ENCODE data around the gene WNT11.

The WNT11 gene

GRCh38 chr11:76206327-76207081, at the start of gene WNT11:
Gene WNT11 (minus strand): TSS chr11:76206502. CDS start chr11:76206407, 95 bp downstream.
- Mint-ChIP-seq H3K4me1 (peaks cover 12% of the 10 kb centered on the region), H3K27me3 (peaks cover 18% of the 10 kb centered on the region), H3K27ac (no peak within 1 kb of the TSS), H3K36me3 (no peaks in the 10 kb centered on the region), H3K9me3 (no peaks in the 10 kb centered on the region), H3K4me3 (peak within 1 kb of the TSS; percentile 86)
- peak; percentile 18 for ATAC-seq (ENCODE audit: low read depth)
- DNase-seq (ENCODE audit: low spot score in 2 of 2): peak; percentile 11 to 45

GRCh38 chr11:76253416-76253815, 47.1 kb upstream of the WNT11 start:
- DNase-seq (ENCODE audit: low spot score in 2 of 2) (no peak), ATAC-seq (ENCODE audit: low read depth) (no peak)
- no peaks in the 10 kb centered on the region for H3K4me1 Mint-ChIP-seq
- peaks cover 5% of the 10 kb centered on the region for H3K36me3 Mint-ChIP-seq
- no peak overlapping the region for H3K27ac Mint-ChIP-seq
- H3K9me3 Mint-ChIP-seq: peaks cover 2% of the 10 kb centered on the region
- H3K4me3 Mint-ChIP-seq: no peak overlapping the region
- H3K27me3 Mint-ChIP-seq: peaks cover 16% of the 10 kb centered on the region

- Mint-ChIP-seq H3K36me3 (peaks cover 5% of the 10 kb centered on the region), H3K4me3 (no peak overlapping the region), H3K9me3 (peaks cover 2% of the 10 kb centered on the region), H3K4me1 (peaks cover 2% of the 10 kb centered on the region), H3K27ac (no peak overlapping the region), H3K27me3 (peaks cover 16% of the 10 kb centered on the region)
- ATAC-seq (ENCODE audit: low read depth) (no peak), DNase-seq (ENCODE audit: low spot score in 2 of 2) (no peak)
Measured at GRCh38 chr11:76252631-76253070, 46.3 kb upstream of the WNT11 start.

GRCh38 chr11:76251576-76251975, 45.3 kb upstream of the WNT11 start:
- Mint-ChIP-seq H3K4me1 (peaks cover 2% of the 10 kb centered on the region), H3K4me3 (no peak overlapping the region), H3K27ac (no peak overlapping the region), H3K36me3 (peaks cover 5% of the 10 kb centered on the region), H3K27me3 (peaks cover 16% of the 10 kb centered on the region), H3K9me3 (peaks cover 2% of the 10 kb centered on the region)
- ATAC-seq (ENCODE audit: low read depth): no peak
- no peak for DNase-seq (ENCODE audit: low spot score in 2 of 2)

GRCh38 chr11:76251226-76251575, 44.9 kb upstream of the WNT11 start:
- Mint-ChIP-seq H3K4me3 (no peak overlapping the region), H3K4me1 (peaks cover 2% of the 10 kb centered on the region), H3K9me3 (peaks cover 2% of the 10 kb centered on the region), H3K36me3 (peaks cover 5% of the 10 kb centered on the region), H3K27me3 (peaks cover 16% of the 10 kb centered on the region), H3K27ac (no peak overlapping the region)
- ATAC-seq (ENCODE audit: low read depth): no peak
- DNase-seq (ENCODE audit: low spot score in 2 of 2): no peak

GRCh38 chr11:76250520-76251225, 44.4 kb upstream of the WNT11 start:
- no peak for ATAC-seq (ENCODE audit: low read depth)
- no peak overlapping the region for H3K4me3 Mint-ChIP-seq
- H3K4me1 Mint-ChIP-seq: peaks cover 2% of the 10 kb centered on the region
- DNase-seq (ENCODE audit: low spot score in 2 of 2): no peak
- peaks cover 16% of the 10 kb centered on the region for H3K27me3 Mint-ChIP-seq
- H3K9me3 Mint-ChIP-seq: peaks cover 2% of the 10 kb centered on the region
- no peak overlapping the region for H3K27ac Mint-ChIP-seq
- H3K36me3 Mint-ChIP-seq: peaks cover 5% of the 10 kb centered on the region

DNA sequence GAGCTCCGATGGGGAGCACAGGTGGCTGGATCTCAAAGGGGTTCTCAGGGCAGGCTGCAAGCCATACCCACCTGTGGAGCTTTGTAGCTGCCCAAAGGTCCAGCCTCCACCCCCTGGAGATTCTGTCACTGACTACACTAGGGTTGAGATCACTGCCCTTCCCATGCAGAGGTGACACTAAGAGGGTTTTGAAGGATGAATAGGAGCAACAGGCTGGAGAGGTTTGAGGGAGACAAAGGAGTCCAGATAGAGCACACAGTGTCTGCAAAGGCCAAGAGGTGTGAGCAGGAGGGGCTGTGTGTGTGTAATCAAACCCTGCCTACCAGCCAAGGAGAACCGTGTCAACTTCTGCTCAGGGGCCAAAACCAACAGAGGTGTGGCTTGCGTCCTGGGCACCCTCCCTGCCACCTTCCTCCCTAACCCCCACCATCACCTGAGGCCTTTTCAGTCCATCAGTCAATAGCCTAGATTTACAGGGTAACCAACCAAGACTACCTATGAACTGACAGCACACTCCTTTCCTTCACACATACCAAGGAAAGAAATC, 43.0 kb upstream of the WNT11 start:
- ATAC-seq (ENCODE audit: low read depth) (no peak), DNase-seq (ENCODE audit: low spot score in 2 of 2) (no peak)

DNA sequence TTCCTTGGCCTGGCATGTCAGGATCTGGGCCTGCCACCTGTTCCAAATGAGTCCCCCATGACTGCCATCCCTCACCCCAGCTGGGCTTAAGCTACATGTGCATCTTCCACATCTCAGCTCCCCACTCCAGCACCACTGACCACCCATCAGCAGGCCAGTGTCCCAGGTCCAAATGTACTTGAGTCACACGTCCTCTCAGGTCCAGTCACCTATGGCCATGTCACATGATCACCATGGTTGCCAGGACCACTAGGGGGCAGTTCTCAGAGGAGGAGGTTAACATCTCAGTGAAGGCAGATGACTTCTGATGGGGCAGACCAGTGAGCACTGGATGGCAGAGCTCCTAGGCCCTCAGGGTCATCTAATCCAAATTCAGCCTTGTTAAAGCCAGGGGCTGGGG, 41.9 kb upstream of the WNT11 start:
- H3K27me3 Mint-ChIP-seq: peaks cover 6% of the 10 kb centered on the region
- H3K4me3 Mint-ChIP-seq: no peak overlapping the region
- peaks cover 2% of the 10 kb centered on the region for H3K9me3 Mint-ChIP-seq
- no peak for ATAC-seq (ENCODE audit: low read depth)
- no peak overlapping the region for H3K27ac Mint-ChIP-seq
- DNase-seq (ENCODE audit: low spot score in 2 of 2): no peak
- H3K4me1 Mint-ChIP-seq: peaks cover 2% of the 10 kb centered on the region
- H3K36me3 Mint-ChIP-seq: peaks cover 5% of the 10 kb centered on the region

More for the DNA sequence above, 43.0 kb upstream of the WNT11 start:
- peaks cover 2% of the 10 kb centered on the region for H3K9me3 Mint-ChIP-seq
- no peak overlapping the region for H3K27ac Mint-ChIP-seq
- H3K4me1 Mint-ChIP-seq: peaks cover 2% of the 10 kb centered on the region
- H3K4me3 Mint-ChIP-seq: no peak overlapping the region
- peaks cover 13% of the 10 kb centered on the region for H3K27me3 Mint-ChIP-seq
- H3K36me3 Mint-ChIP-seq: peaks cover 5% of the 10 kb centered on the region

- DNase-seq (ENCODE audit: low spot score in 2 of 2): no peak
- Mint-ChIP-seq H3K36me3 (peaks cover 5% of the 10 kb centered on the region), H3K27ac (no peak overlapping the region), H3K9me3 (peaks cover 2% of the 10 kb centered on the region), H3K27me3 (peaks cover 7% of the 10 kb centered on the region), H3K4me1 (peaks cover 5% of the 10 kb centered on the region), H3K4me3 (no peak overlapping the region)
- no peak for ATAC-seq (ENCODE audit: low read depth)
Measured at GRCh38 chr11:76247091-76247490, 40.8 kb upstream of the WNT11 start.

DNA sequence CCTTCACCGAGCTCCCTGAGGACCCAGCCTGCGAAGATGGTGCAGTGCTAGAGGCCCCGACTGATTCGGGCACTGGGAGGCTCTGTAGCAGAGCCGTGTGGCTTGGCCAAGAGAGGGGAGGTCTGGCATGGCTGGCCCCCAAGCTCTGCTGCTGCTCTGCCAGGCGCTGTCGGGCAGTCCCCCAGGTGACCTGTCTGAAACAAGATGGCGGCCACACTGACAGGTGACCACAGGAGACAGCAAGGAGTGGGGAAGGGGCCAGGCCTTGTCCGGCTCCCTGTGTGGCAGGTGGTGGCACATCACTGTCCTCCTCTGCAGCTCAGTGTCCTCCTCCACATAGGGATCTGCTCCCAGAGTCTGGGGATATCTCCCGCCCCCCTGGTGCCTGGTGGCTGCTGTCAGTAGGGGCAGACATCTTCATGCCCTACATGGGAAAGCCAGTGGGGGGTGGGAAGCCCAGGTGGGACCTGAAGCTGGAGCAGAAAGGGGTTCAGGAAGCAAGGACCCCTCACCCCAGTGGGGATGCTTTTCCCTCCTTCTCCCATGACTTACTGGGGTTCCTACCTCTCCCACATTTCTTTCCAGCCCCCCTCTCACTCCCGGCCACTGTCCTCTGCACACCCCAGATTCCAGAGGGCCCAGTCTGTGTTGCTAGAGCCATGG, 40.1 kb upstream of the WNT11 start:
- H3K27me3 Mint-ChIP-seq: peaks cover 5% of the 10 kb centered on the region
- H3K36me3 Mint-ChIP-seq: peaks cover 2% of the 10 kb centered on the region
- DNase-seq (ENCODE audit: low spot score in 2 of 2) (no peak), ATAC-seq (ENCODE audit: low read depth) (no peak)
- H3K4me1 Mint-ChIP-seq: peaks cover 5% of the 10 kb centered on the region
- H3K27ac Mint-ChIP-seq: no peak overlapping the region
- H3K4me3 Mint-ChIP-seq: no peak overlapping the region
- H3K9me3 Mint-ChIP-seq: peaks cover under 1% of the 10 kb centered on the region

DNA sequence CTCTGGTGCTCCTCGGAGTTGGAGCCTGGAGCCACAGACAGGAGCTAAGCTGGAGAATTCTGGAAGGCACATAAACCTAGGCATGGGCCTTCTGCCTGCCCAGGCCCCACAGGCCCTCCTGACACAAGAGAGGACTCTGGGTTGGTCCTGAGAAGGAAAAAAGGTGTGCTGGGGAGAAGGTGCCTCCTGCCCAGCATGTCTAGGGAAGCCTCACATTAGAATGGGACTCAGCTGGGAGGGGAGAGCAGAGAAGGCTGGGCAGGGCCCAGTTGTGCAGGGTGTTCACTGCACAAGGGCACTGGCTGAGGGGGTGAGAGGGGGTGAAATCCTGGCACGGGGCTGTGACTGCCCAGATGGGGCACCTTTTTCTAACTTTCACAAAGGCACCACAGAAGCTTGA, 39.4 kb upstream of the WNT11 start:
- Mint-ChIP-seq H3K9me3 (no peaks in the 10 kb centered on the region), H3K4me1 (peaks cover 5% of the 10 kb centered on the region), H3K36me3 (no peaks in the 10 kb centered on the region), H3K4me3 (no peak overlapping the region), H3K27me3 (peaks cover 3% of the 10 kb centered on the region), H3K27ac (no peak overlapping the region)
- no peak for DNase-seq (ENCODE audit: low spot score in 2 of 2)
- ATAC-seq (ENCODE audit: low read depth): no peak

- Mint-ChIP-seq H3K4me1 (peaks cover 5% of the 10 kb centered on the region), H3K4me3 (no peak overlapping the region), H3K36me3 (no peaks in the 10 kb centered on the region), H3K9me3 (no peaks in the 10 kb centered on the region), H3K27me3 (peaks cover 4% of the 10 kb centered on the region), H3K27ac (no peak overlapping the region)
- ATAC-seq (ENCODE audit: low read depth) (no peak), DNase-seq (ENCODE audit: low spot score in 2 of 2) (no peak)
Measured at GRCh38 chr11:76244316-76244851, 38.1 kb upstream of the WNT11 start.

DNA sequence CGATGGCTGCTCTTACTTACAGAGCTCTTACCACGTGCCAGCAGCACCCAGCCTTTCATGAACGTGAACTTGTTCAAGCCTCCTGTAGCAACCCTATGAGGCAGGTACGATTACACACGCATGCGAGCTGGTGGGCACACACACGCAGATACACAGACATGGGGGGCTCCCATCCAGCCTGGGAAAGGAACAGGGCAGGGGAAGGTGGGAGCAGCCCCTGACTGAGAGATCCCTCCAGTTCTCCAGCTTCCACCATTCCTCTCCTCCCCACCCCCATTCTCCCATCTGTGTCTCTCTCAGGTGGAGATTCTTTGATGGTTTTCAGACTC, 37.6 kb upstream of the WNT11 start:
- DNase-seq (ENCODE audit: low spot score in 2 of 2) (no peak), ATAC-seq (ENCODE audit: low read depth) (no peak)
- peaks cover 5% of the 10 kb centered on the region for H3K4me1 Mint-ChIP-seq
- no peak overlapping the region for H3K4me3 Mint-ChIP-seq
- no peaks in the 10 kb centered on the region for H3K36me3 Mint-ChIP-seq
- H3K27me3 Mint-ChIP-seq: peaks cover 4% of the 10 kb centered on the region
- no peaks in the 10 kb centered on the region for H3K9me3 Mint-ChIP-seq
- H3K27ac Mint-ChIP-seq: no peak overlapping the region

All from memory B cell (primary cell).